IPS-NIHi11 (cell line): ENCODE measurements around the gene BCOR.
A peak's percentile ranks its signal among the peaks of the same experiment; 100 is the strongest.

Source experiments
- DNase-seq: peaks from one replicate; pipeline ENCODE4 v3.0.0; 2012; ENCODE audit warnings: mixed read lengths, low spot score

Gene BCOR

GRCh38 chrX:40019541-40019940 lies 78.2 kb downstream of the BCOR start:
- no peak for DNase-seq

DNA sequence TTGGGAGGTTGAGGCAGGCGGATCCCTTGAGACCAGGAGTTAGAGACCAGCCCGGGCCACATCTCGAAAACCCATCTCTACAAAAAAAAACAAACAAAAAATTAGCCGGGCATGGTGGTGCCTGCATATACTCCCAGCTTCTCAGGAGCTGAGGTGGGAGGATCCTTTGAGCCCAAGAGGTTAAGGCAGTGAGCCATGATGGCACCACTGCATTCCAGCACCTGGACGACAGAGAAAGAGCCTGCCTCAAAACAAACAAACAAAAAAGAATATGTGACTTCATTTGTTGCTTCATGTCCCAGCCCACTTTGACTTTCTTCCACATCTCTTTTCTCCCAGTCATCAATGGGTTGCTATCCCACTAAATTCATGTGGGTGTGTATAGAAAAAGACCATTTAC lies 79.7 kb downstream of the BCOR start:
- DNase-seq, result no peak

DNA sequence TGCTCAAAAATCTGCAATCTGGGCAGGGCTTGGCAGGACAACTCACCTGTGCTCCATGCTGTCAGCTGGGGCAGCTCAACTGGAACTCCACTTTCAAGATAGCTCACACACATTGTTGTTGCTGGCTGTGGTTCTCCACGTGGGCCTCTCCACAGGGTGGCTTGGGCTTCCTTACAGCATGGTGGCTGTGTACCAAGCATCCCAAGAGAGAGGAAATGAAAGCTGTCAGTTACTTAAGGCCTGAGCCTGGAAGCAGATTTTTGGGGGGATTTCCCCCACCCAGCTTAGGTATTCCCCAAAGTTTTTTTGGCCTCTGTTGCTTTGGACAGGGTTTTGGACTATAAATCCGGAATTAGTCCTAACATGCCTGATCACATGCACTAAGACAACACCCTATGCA lies 81.0 kb downstream of the BCOR start:
- DNase-seq, result no peak

DNA sequence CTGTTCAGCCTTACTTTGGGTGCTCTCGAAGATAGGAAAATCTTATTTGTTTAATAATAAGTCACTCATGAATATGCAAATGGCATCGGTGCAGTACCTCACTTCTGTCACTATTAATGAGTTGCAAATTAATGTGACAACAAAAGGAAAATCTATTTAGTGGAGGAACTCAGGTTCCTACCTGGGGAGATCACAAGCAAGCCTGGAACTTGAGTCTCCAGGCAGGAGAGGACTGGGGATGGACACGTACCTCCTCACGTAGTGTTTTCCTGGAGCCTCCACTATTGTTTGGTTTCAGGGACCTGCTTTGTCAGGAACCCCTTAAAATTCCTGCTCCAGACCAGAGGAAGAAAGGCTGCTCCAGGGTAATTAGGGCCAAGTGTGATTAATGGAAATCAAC lies 82.1 kb downstream of the BCOR start:
- DNase-seq, result no peak

GRCh38 chrX:40013266-40014195 lies 84.2 kb downstream of the BCOR start:
- peak; percentile 12 for DNase-seq

- DNase-seq, result no peak
These were observed 84.9 kb downstream of the BCOR start for GRCh38 chrX:40012868-40013265.

- DNase-seq, result no peak
These were observed 85.5 kb downstream of the BCOR start for GRCh38 chrX:40012039-40012867.

- no peak for DNase-seq
These were observed 86.3 kb downstream of the BCOR start for GRCh38 chrX:40011322-40012038.

GRCh38 chrX:40010550-40011321 lies 87.0 kb downstream of the BCOR start:
- DNase-seq, result no peak

- DNase-seq, result no peak
These were observed 87.9 kb downstream of the BCOR start for GRCh38 chrX:40009890-40010289.

GRCh38 chrX:40009462-40009851 lies 88.3 kb downstream of the BCOR start:
- no peak for DNase-seq

DNA sequence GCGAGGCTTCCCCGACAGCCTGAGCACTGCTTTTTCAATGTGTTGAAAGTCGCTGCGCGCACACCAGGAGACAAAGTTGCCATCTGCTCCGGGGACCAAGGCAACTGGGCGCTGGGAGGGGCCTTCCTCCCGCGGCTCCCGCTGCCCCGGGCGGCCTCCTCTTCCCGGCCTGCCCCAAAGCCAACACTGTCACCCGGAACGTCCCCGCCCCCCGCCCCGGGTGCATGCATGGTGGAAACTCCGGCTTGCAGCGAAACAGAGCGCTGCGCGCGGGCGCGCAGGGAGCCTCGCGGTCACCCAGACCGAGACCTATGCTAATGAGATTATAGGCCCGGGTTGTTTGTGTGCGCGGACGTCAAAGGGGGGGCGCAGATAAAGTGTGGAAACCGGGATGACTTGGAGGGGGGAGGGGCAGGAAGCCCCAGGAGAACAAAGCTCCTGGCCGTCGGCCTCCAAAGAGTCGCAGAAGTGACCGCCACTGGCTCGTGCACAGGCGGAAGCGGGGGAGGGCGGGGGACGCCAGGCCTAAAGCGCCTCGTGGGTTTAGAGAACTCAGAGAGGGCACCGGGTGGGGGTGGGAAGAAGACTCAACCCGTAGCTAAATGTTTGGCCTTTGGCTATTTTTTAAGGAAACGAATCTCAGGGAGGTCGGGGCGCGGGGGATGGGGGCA lies 88.8 kb downstream of the BCOR start:
- DNase-seq, result peak; percentile 12

GRCh38 chrX:40007756-40008705 lies 89.7 kb downstream of the BCOR start:
- DNase-seq, result no peak

DNA sequence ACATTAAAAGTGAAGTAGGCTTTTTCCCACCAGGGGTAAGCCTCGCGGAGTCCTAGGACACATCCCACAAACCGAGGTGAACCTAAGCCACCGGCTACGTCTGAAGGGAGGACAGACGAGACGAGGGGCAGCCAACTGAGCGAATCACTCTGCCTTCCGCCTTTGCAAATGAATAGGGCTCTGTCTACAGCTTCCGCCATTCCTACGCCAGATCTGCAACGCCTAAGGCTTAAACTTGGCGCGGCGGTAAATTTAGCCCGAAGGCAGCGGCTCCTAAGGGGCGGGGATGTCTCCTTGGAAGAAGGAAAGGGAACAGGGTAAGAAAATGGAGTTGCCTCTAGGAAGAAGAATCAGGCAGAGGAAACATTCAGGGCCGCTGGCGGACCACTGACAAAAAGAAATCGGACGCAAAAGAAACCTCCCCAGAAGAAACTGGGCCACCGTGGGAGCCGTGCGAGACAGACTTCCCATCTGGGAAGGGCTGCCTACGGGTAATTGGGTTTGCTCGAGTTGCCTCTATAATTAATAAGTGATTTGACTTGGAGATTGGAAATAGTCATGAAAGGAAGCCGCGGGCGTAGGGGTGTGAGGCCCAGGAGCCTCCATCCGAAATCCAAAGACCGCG lies 90.5 kb downstream of the BCOR start:
- DNase-seq, result peak; percentile 11

- peak; percentile 55 for DNase-seq
These were observed 91.4 kb downstream of the BCOR start for GRCh38 chrX:40006106-40007017.

DNA sequence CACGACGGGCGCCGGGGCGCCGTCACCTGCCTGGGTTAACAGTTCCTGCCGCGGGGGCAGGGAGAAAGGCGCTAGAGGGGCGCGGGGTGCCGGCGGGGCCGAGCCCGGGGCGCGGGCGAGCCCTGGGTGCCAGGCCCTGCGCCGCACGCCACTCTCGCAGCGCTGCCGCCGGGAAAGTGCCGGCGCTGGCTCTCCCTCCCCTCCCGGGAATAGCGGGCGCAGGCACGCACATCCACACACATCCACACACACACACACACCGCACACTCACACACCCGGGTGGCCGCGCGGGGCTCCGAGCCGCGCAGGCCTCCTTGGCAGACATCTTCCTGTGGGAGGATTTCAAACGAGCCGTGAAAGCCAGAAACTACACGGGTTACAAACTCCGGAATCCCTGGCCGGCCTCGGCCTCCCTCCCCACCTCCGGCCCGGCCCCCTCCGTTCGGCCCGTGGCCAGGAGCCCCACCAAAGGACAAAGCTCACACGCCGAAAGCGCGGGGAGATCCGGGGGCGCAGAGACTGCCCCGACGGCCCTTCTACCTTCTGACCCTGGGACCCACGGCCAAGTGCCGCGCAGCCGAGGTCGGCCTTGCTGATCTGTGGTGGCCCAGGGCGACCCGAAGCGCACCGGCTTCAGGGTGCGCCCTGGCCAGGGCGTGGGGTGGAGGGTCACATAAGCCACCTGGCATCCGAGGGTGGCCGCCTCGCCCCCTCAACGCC lies 92.3 kb downstream of the BCOR start:
- peak; percentile 14 for DNase-seq

DNA sequence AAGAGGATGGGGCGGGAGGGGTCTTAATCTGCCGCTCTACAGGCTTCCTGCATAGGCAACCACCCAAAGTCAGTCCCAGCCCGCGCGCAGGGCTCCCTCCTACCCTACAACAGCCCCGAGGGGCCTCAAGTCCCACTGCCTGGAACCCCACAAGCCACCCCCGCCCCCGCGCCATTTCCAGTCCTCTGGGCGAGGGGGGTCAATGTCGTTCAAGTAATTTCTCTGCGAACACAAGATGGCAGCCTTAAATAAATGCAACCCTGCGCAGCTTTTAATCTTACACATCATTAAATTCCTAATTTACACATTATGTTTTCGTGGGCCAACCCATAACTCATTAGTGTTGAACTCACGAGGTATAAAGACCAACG lies 92.9 kb downstream of the BCOR start:
- DNase-seq, result no peak

GRCh38 chrX:40004246-40004535 lies 93.6 kb downstream of the BCOR start:
- peak; percentile 8 for DNase-seq
